ENCODE data around the gene NAALADL2.

The NAALADL2 gene

DNA sequence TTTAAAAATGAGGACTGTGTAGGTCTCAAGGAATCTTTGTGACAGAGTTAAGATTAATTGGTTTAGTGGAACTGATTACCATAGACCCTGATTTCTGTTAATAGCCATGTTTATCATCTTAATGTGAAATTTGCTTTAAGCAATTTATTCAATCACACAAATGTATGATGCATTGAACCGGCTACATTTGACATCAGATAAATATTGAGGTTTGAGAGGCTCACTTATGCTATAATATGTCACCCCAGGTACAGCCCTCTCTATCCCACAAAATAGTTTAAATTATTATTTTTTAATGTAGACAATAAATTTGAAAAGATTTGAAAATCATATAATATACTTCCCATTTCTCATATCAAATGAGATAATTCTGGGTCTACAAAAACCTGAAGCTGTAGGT, 413.3 kb downstream of the NAALADL2 start:
- DNase-seq = peak; percentile 20

GRCh38 chr3:175273573-175273972, 414.4 kb downstream of the NAALADL2 start:
- peak; percentile 67 for DNase-seq

- DNase-seq = peak; percentile 99
These were observed 414.9 kb downstream of the NAALADL2 start for GRCh38 chr3:175274056-175274455.

- DNase-seq = peak; percentile 96
These were observed 415.5 kb downstream of the NAALADL2 start for GRCh38 chr3:175274474-175275218.

DNA sequence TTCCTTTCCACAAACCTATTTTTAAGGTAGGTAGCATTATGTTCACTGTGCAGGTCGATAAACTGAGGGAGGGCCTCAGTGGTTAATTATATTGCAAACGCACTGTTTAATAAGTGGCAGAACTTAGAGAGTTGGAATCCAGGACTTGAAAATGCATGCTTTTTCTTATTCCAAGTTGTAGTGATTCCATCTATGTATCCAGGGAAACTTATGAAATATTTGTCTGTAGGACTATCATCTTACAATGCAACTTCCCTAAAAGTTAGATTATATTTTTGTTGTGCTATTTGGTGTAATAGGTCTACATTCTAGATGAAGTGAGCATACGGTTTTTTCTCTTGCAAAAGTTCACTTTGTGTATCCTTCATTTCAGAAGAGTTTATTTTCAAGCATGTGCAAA, 419.5 kb downstream of the NAALADL2 start:
- no peak for DNase-seq

- no peak for DNase-seq
These were observed 420.3 kb downstream of the NAALADL2 start for GRCh38 chr3:175279457-175279856.

- no peak for DNase-seq
These were observed 420.8 kb downstream of the NAALADL2 start for GRCh38 chr3:175279911-175280310.

- no peak for DNase-seq
These were observed 428.3 kb downstream of the NAALADL2 start for GRCh38 chr3:175287361-175287963.

GRCh38 chr3:175288621-175289020, 429.5 kb downstream of the NAALADL2 start:
- no peak for DNase-seq

GRCh38 chr3:175294793-175295192, 435.7 kb downstream of the NAALADL2 start:
- DNase-seq = no peak

GRCh38 chr3:175295248-175296130, 436.4 kb downstream of the NAALADL2 start:
- DNase-seq = no peak

DNA sequence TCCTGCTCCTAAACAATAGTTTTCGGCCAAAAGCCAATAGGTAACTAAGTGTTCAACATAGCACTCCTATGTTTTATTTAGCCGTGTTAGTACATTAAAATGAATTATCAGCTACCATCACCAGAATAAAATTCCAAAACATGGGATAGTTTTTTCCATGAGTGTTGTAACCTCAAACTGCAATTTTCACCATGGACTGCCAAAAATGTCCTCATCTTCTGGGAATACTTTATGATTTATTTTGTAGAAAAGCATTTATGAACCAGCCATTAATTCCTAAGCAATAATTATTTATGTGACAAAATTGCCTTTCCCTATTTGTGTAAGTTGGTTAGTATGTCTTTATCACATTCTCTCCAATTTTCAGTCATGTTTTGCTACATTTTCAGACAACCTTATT, 438.1 kb downstream of the NAALADL2 start:
- DNase-seq = no peak

DNA sequence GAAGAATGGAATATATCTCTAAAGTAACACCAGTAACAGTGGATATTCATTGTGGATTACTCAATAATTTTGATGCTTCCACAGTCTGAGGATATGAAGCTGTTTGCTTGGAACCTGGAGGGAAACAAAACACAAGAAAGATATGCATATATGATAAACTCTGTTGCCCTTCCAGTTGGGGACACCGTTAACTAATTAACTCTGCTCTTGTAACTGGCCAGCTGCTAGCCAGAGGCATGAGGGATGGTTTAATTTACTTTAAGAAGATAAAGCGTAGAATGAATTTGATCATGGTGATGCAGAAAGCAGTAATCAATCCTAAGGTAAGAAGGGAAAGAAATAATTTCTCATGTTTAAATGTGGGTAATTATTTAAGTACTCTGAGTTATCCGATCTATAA, 442.6 kb downstream of the NAALADL2 start:
- DNase-seq = no peak

DNA sequence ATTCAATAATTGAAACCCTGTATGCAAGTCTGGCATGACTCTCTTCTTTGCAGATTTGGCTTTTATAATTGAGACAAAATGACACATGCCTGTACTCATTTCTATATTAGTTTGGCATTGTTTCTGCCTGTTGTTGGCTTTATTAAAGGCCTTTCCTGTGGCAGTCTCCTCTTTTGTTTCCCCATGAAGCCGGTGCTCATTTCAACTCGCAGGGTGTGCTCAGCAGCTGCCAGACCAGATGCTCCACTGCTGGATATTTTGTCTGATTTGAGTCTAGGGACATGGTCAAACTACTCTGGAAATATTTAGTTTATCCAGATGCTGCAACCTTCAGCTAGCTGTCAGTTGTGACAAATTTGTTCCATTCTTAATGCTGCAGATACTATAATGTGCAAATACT, 445.3 kb downstream of the NAALADL2 start:
- peak; percentile 79 for DNase-seq

- no peak for DNase-seq
These were observed 448.5 kb downstream of the NAALADL2 start for GRCh38 chr3:175307642-175308041.

- DNase-seq = no peak
These were observed 449.0 kb downstream of the NAALADL2 start for GRCh38 chr3:175308097-175308496.

GRCh38 chr3:175310046-175310445, 450.9 kb downstream of the NAALADL2 start:
- no peak for DNase-seq

- no peak for DNase-seq
These were observed 452.3 kb downstream of the NAALADL2 start for GRCh38 chr3:175311404-175311803.

- DNase-seq = no peak
These were observed 452.8 kb downstream of the NAALADL2 start for GRCh38 chr3:175311946-175312345.

- DNase-seq = no peak
These were observed 453.7 kb downstream of the NAALADL2 start for GRCh38 chr3:175312791-175313190.

- no peak for DNase-seq
These were observed 457.7 kb downstream of the NAALADL2 start for GRCh38 chr3:175316799-175317198.

- DNase-seq = no peak
These were observed 466.3 kb downstream of the NAALADL2 start for GRCh38 chr3:175325440-175325839.

DNA sequence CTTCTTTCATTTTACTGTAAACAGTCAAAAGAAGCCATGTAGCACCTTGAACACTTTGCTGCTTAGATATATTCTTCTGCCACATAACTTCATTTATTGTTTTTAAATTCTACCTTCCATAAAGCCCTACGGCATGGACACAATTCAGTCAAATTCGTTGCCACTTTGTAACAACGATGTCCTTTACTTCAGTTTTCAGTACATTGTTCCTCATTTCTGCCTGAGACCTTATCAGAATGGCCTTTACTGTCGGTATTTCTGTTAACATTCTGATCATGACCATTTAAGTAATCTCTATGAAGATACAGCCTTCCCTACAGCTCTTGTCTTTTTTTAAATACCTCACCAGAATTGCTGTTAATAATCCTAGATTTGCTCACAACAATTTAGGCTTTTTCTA, 466.9 kb downstream of the NAALADL2 start:
- no peak for DNase-seq

- DNase-seq = no peak
These were observed 470.2 kb downstream of the NAALADL2 start for GRCh38 chr3:175329373-175329772.

Data from NCI-H2171 treated with DMSO at 0.1 percent for 48 hours (cell line).